Measurements from ENCODE around the gene KBTBD2.

- TF ChIP-seq CTCF (IDR thresholded peaks at IDR 0.05) (no peak), POLR2A (IDR thresholded peaks at IDR 0.05) (no peak)
These were observed 31.5 kb downstream of the KBTBD2 start for GRCh38 chr7:32860090-32860489.
